Endothelial cell of umbilical vein (primary cell): ENCODE results near the gene LHX1. TPM values are rescaled to one million over a fixed set of nuclear protein-coding genes. Genes with fewer than 3 reads are reported as not detected.

ENCODE experiments used
- BruUV-seq: library from RNA; stranded (reverse); fragments of 400-500 nt; replicated peaks from 2 replicates; lab custom pipeline; 2021; lab: Mats Ljungman, UMichigan
- CTCF ChIA-PET: fragments of 300-600, 350-600 bp; sonication (Branson Sonifier 250); formaldehyde crosslinking; loops from one replicate; lab custom pipeline; 2021; ENCODE audit warnings: antibody characterized with exemption, inconsistent platforms; lab: Charles Lee
- POLR2A ChIA-PET: fragments of 300-600, 350-600 bp; sonication (Branson Sonifier 250); formaldehyde crosslinking; loops from one replicate; lab custom pipeline; 2021; ENCODE audit warnings: antibody characterized with exemption, inconsistent platforms; lab: Charles Lee
- DNase-seq: peaks from one replicate; pipeline ENCODE4 v3.0.0-alpha.2; 2011; ENCODE audit warnings: low read depth, low spot score
- FAIRE-seq: peaks from 2 replicates; lab custom pipeline; 2011; peaks lifted over from hg19 to GRCh38; lab: Jason Lieb, UNC
- H2AFZ ChIP-seq: 2 replicates; pipeline ENCODE4 v1.6.0; 2012; ENCODE audit warnings: low read depth, low read length, control low read depth, inconsistent platforms
- H3K27ac ChIP-seq: 2 replicates; pipeline ENCODE4 v1.5.1; 2011; ENCODE audit warnings: low read depth, mild to moderate bottlenecking, control low read depth, low read length, moderate library complexity; ENCODE audit not compliant: insufficient read depth
- H3K27me3 ChIP-seq, 2 experiments: 2 replicates each; pipeline versions ENCODE4 v1.6.0 to v1.6.1; 2011; ENCODE audit warnings: low read length in 2 of 2, mixed read lengths in 1 of 2; ENCODE audit not compliant: control insufficient read depth in 2 of 2, insufficient read depth in 2 of 2
- H3K36me3 ChIP-seq, 2 experiments: 2 replicates in 1 of 2; 3 replicates in 1 of 2; pipeline ENCODE4 v1.5.1; 2011; ENCODE audit warnings: low read length in 2 of 2, mild to moderate bottlenecking in 1 of 2, moderate library complexity in 1 of 2; ENCODE audit not compliant: control insufficient read depth in 2 of 2, insufficient read depth in 2 of 2; ENCODE audit errors: extremely low read depth in 1 of 2
- H3K4me1 ChIP-seq: 3 replicates; pipeline ENCODE4 v1.5.1; 2011; ENCODE audit warnings: mild to moderate bottlenecking, low read length; ENCODE audit not compliant: control insufficient read depth, insufficient read depth; ENCODE audit errors: extremely low read depth
- H3K4me2 ChIP-seq: 2 replicates; pipeline ENCODE4 v1.6.1; 2011; ENCODE audit warnings: low read length, control low read depth, mixed read lengths; ENCODE audit not compliant: insufficient read depth
- H3K4me3 ChIP-seq, 3 experiments: fragments of 200-600 bp in 1 of 3; sonication (generic), shearing (Covaris generic) in 1 of 3; replicated peaks in 1 of 3; 2 replicates each; pipeline ENCODE4 v1.5.1; 2011 to 2016; ENCODE audit warnings: control low read depth in 3 of 3, low read length in 3 of 3, mild to moderate bottlenecking in 2 of 3, inconsistent platforms in 1 of 3, low read depth in 1 of 3, moderate library complexity in 1 of 3; ENCODE audit not compliant: insufficient read depth in 1 of 3
- H3K79me2 ChIP-seq: 2 replicates; pipeline ENCODE4 v1.6.0; 2012; ENCODE audit warnings: low read length, inconsistent platforms; ENCODE audit not compliant: control insufficient read depth, insufficient read depth
- H3K9ac ChIP-seq: replicated peaks from 2 replicates; pipeline ENCODE3; 2011; ENCODE audit warnings: low read length, control low read depth; ENCODE audit not compliant: insufficient read depth; ENCODE audit errors: extremely low read depth
- H3K9me1 ChIP-seq: replicated peaks from 3 replicates; pipeline ENCODE4 v1.6.0; 2011; ENCODE audit warnings: mild to moderate bottlenecking, low read length; ENCODE audit not compliant: control insufficient read depth, insufficient read depth; ENCODE audit errors: extremely low read depth
- H3K9me3 ChIP-seq: replicated peaks from 2 replicates; pipeline ENCODE4 v1.5.1; 2012; ENCODE audit warnings: low read length, inconsistent platforms; ENCODE audit not compliant: control insufficient read depth, insufficient read depth
- H4K20me1 ChIP-seq: replicated peaks from 2 replicates; pipeline ENCODE3; 2011; ENCODE audit warnings: mild to moderate bottlenecking, low read length; ENCODE audit not compliant: control insufficient read depth, insufficient read depth; ENCODE audit errors: extremely low read depth
- EZH2 ChIP-seq: IDR thresholded peaks from 2 replicates; pipeline ENCODE4 v1.6.1; 2012; ENCODE audit warnings: borderline replicate concordance, low read depth, mild to moderate bottlenecking, moderate library complexity, low read length, inconsistent platforms; ENCODE audit not compliant: severe bottlenecking
- FOS ChIP-seq: IDR thresholded peaks from 2 replicates; pipeline ENCODE4 v1.6.1; 2011; ENCODE audit warnings: mild to moderate bottlenecking, low read length, moderate library complexity, borderline replicate concordance; ENCODE audit not compliant: insufficient read depth
- dilution Hi-C: fragments of 300-500 bp; cut with MboI; formaldehyde crosslinking; loops from one replicate; pipeline ENCODE4 v1.15.0; 2019; ENCODE audit warnings: low sequenced_read_pairs; ENCODE audit not compliant: extremely low pct_ligation_motif_present
- intact Hi-C: fragments of 100-400 bp; cut with micrococcal nuclease; formaldehyde crosslinking; loops from one replicate; pipeline ENCODE4 v1.10.0; 2022
- polyA plus RNA-seq, 4 experiments: library from polyadenylated mRNA; depleted of rRNA in 3 of 4; stranded (reverse) in 3 of 4; unstranded in 1 of 4; fragments of >200 nt; gene quantifications; 2 replicates each; pipeline versions ENCODE4 v1.2.1 to v1.2.3, GENCODE V29; 2011 to 2012; ENCODE audit warnings: missing spikeins in 1 of 4
- total RNA-seq: library from RNA; stranded (reverse); gene quantifications from 2 replicates; pipeline ENCODE4 v1.2.3, GENCODE V29; 2021
- TF ChIP-seq, protein P1 (sequence below), 2 donors: IDR thresholded peaks; 1 replicate in 1 of 2; 2 replicates in 1 of 2; pipeline ENCODE4 v1.5.1; 2011; ENCODE audit warnings: low read length in 2 of 2, mild to moderate bottlenecking in 2 of 2, moderate library complexity in 2 of 2, control low read depth in 1 of 2, inconsistent platforms in 1 of 2, low read depth in 1 of 2; ENCODE audit not compliant: insufficient read depth in 1 of 2; ENCODE audit errors: extremely low read depth in 1 of 2

Gene LHX1
- total and polyA plus RNA-seq, 2 donors (not counting 3 experiments of a cell fraction or from before 2014, with no cell fraction given), result not detected

DNA sequence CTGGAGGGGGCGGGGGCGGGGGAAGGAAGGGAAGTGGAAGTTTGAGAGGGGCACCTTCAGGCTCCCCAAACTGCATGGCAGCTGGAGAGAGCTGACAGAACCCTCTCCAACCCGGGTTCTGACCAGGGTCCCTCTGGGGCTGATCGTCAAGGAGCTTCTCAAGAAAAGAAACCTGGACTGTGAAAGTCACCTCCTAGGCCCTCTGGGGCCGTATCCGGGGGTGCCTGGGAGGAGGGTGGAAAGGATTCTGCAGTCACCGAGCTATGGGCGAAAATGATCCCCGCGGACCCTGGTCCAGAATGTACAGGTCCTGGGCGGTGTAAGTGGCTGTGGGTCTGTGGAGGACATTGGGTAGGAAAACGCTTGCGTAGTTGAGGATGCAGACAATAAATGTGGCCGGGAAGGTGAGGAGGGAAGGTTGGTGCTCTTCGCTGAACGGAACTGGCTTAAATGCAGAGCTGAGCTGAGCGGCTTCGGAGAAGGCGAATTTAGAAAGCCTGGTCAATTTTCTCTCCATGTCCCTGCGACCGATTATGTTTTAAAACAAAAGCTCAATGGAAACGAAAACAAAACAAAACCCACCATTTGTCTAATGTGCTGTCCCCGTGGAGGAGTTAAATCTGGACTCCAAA is 3.6 kb upstream of the LHX1 start:
- no peaks in the 10 kb centered on the region for H3K9me3 ChIP-seq
- H3K9ac ChIP-seq, result no peak overlapping the region
- H4K20me1 ChIP-seq, result no peaks in the 10 kb centered on the region
- DNase-seq, result no peak
- H3K9me1 ChIP-seq, result no peaks in the 10 kb centered on the region
- TF ChIP-seq FOS (no peak), EZH2 (peak; percentile 53)
- intact Hi-C loops (loop anchor here (5.0 kb wide), 2 partner anchors 81 to 114 kb away; no protein-coding TSS in a partner anchor), dilution Hi-C loops (no loop called here)
- ChIA-PET POLR2A (no interaction called here), CTCF (interaction anchor here (1.4 kb wide), 1 partner anchor 11 kb away, joined by 3 read pairs; no protein-coding TSS in a partner anchor)
- H3K36me3 ChIP-seq, result no peaks in the 10 kb centered on the region
- FAIRE-seq, result no peak
- H2AFZ ChIP-seq, result no peak overlapping the region
- no TSS peak for BruUV-seq
- H3K4me3 ChIP-seq, result no peak overlapping the region
- H3K4me1 ChIP-seq, result peaks cover 5% of the 10 kb centered on the region
- no peak overlapping the region for H3K27ac ChIP-seq
- H3K79me2 ChIP-seq, result no peaks in the 10 kb centered on the region
- peak overlapping the region; percentile 1 for H3K4me2 ChIP-seq
- peaks cover 94 to 99% of the 10 kb centered on the region in 2 experiments for H3K27me3 ChIP-seq

DNA sequence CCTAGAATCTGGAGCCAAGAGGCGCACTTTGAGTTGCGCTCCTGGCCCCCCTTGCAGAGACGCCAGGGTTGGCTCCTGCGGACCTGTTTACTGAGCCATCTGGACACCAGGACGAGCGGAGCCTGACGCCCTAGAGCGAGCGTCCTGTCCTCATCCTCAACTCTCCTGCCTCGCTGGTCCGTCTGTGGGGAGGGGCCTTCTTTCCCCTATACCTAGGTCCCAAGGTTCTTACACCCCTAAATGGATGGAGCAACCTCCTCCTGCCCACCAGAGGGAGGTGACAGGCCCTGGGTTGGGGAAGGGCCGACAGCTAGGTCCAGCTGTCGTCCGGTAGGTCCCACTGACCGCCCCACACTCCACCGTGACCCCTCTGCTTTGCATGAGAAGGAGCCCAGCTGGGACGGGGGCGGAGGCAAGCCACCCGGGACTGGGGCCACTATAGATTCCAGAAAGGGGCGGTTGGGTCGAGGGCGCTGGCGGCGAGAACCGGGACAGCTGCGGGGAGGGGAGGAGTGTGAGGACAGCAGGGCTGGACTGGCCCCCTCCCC is 3.1 kb upstream of the LHX1 start:
- FAIRE-seq, result no peak
- H3K27ac ChIP-seq, result no peak overlapping the region
- dilution Hi-C loops (no loop called here), intact Hi-C loops (loop anchor here (5.0 kb wide), 2 partner anchors 82 to 113 kb away; no protein-coding TSS in a partner anchor)
- ChIA-PET POLR2A (no interaction called here), CTCF (interaction anchor here (1.4 kb wide), 1 partner anchor 10 kb away, joined by 3 read pairs; no protein-coding TSS in a partner anchor)
- peak; percentile 49 for TF ChIP-seq EZH2
- TF ChIP-seq, protein P1, sequence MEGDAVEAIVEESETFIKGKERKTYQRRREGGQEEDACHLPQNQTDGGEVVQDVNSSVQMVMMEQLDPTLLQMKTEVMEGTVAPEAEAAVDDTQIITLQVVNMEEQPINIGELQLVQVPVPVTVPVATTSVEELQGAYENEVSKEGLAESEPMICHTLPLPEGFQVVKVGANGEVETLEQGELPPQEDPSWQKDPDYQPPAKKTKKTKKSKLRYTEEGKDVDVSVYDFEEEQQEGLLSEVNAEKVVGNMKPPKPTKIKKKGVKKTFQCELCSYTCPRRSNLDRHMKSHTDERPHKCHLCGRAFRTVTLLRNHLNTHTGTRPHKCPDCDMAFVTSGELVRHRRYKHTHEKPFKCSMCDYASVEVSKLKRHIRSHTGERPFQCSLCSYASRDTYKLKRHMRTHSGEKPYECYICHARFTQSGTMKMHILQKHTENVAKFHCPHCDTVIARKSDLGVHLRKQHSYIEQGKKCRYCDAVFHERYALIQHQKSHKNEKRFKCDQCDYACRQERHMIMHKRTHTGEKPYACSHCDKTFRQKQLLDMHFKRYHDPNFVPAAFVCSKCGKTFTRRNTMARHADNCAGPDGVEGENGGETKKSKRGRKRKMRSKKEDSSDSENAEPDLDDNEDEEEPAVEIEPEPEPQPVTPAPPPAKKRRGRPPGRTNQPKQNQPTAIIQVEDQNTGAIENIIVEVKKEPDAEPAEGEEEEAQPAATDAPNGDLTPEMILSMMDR (IDR thresholded peaks at IDR 0.05; ENCODE audit: extremely low read depth in 1 of 2, insufficient read depth in 1 of 2, low read depth in 1 of 2, low read length in 2 of 2), result no peak
- peak overlapping the region; percentile 1 for H3K4me2 ChIP-seq
- no peaks in the 10 kb centered on the region for H3K36me3 ChIP-seq
- H3K9me3 ChIP-seq, result no peaks in the 10 kb centered on the region
- peaks cover 5% of the 10 kb centered on the region for H3K4me1 ChIP-seq
- no peak overlapping the region for H3K4me3 ChIP-seq
- no peaks in the 10 kb centered on the region for H3K9me1 ChIP-seq
- H3K79me2 ChIP-seq, result no peaks in the 10 kb centered on the region
- no peak for DNase-seq
- no peak overlapping the region for H3K9ac ChIP-seq
- H4K20me1 ChIP-seq, result no peaks in the 10 kb centered on the region
- no peak overlapping the region for H2AFZ ChIP-seq
- BruUV-seq, result no TSS peak
- H3K27me3 ChIP-seq, result peaks cover 94 to 99% of the 10 kb centered on the region in 2 experiments
